Keratinocyte (primary cell): ENCODE measurements around the gene KRT4. TPM values are rescaled to one million over a fixed set of nuclear protein-coding genes. Genes with fewer than 3 reads are reported as not detected.

Source experiments
- DNase-seq: peaks from one replicate; pipeline ENCODE4 v3.0.0-alpha.2; 2011; ENCODE audit warnings: low read depth, missing footprints, low spot score
- FAIRE-seq: peaks from 2 replicates; lab custom pipeline; 2011; peaks lifted over from hg19 to GRCh38; lab: Jason Lieb, UNC
- H2AFZ ChIP-seq: 2 replicates; pipeline ENCODE4 v1.6.0; 2012; ENCODE audit warnings: low read length, control low read depth, inconsistent platforms; ENCODE audit not compliant: control insufficient read depth
- H3K27ac ChIP-seq: 2 replicates; pipeline ENCODE4 v1.5.1; 2011; ENCODE audit warnings: low read length; ENCODE audit not compliant: control insufficient read depth, insufficient read depth
- H3K27me3 ChIP-seq: 3 replicates; pipeline ENCODE4 v1.6.0; 2011; ENCODE audit warnings: low read length; ENCODE audit not compliant: control insufficient read depth, insufficient read depth; ENCODE audit errors: extremely low read depth
- H3K36me3 ChIP-seq, 2 experiments: 2 replicates in 1 of 2; 3 replicates in 1 of 2; pipeline ENCODE4 v1.5.1; 2011; ENCODE audit warnings: low read length in 2 of 2, mild to moderate bottlenecking in 1 of 2; ENCODE audit not compliant: control insufficient read depth in 2 of 2, insufficient read depth in 2 of 2; ENCODE audit errors: extremely low read depth in 1 of 2
- H3K4me1 ChIP-seq: 3 replicates; pipeline ENCODE4 v1.5.1; 2011; ENCODE audit warnings: low read length; ENCODE audit not compliant: control insufficient read depth, insufficient read depth; ENCODE audit errors: extremely low read depth
- H3K4me2 ChIP-seq: 3 replicates; pipeline ENCODE4 v1.6.0; 2011; ENCODE audit warnings: low read depth, low read length; ENCODE audit not compliant: control insufficient read depth, insufficient read depth; ENCODE audit errors: extremely low read depth
- H3K4me3 ChIP-seq, 3 experiments: fragments of 200-600 bp in 1 of 3; sonication (generic) in 1 of 3; 2 replicates in 2 of 3; 3 replicates in 1 of 3; pipeline ENCODE4 v1.5.1; 2011 to 2016; ENCODE audit warnings: low read length in 3 of 3, mild to moderate bottlenecking in 3 of 3, control low read depth in 2 of 3, inconsistent platforms in 1 of 3, low read depth in 1 of 3, mixed read lengths in 1 of 3, mixed run types in 1 of 3, moderate library complexity in 1 of 3; ENCODE audit not compliant: control insufficient read depth in 2 of 3, insufficient read depth in 2 of 3; ENCODE audit errors: extremely low read depth in 1 of 3
- H3K79me2 ChIP-seq: 2 replicates; pipeline ENCODE4 v1.6.0; 2012; ENCODE audit warnings: low read length; ENCODE audit not compliant: control insufficient read depth, insufficient read depth
- H3K9ac ChIP-seq: 3 replicates; pipeline ENCODE4 v1.6.0; 2011; ENCODE audit warnings: low read length; ENCODE audit not compliant: control insufficient read depth, insufficient read depth; ENCODE audit errors: extremely low read depth
- H3K9me1 ChIP-seq: 3 replicates; pipeline ENCODE4 v1.6.0; 2011; ENCODE audit warnings: low read length; ENCODE audit not compliant: control insufficient read depth, insufficient read depth; ENCODE audit errors: extremely low read depth
- H3K9me3 ChIP-seq: 2 replicates; pipeline ENCODE4 v1.5.1; 2012; ENCODE audit warnings: low read depth, low read length; ENCODE audit not compliant: control insufficient read depth
- H4K20me1 ChIP-seq: 3 replicates; pipeline ENCODE4 v1.6.0; 2011; ENCODE audit warnings: low read length; ENCODE audit not compliant: control insufficient read depth, insufficient read depth; ENCODE audit errors: extremely low read depth
- EZH2 ChIP-seq: IDR thresholded peaks from one replicate; pipeline ENCODE4 v1.6.1; 2012; ENCODE audit warnings: inconsistent platforms, mild to moderate bottlenecking, low read length, moderate library complexity
- dilution Hi-C: fragments of 300-500 bp; cut with MboI; formaldehyde crosslinking; loops from one replicate; pipeline ENCODE4 v1.7.0; 2020; ENCODE audit warnings: low sequenced_read_pairs; ENCODE audit not compliant: extremely low pct_ligation_motif_present
- polyA plus RNA-seq, 5 experiments: library from polyadenylated mRNA; depleted of rRNA in 3 of 5; stranded (reverse) in 3 of 5; stranded (forward) in 1 of 5; unstranded in 1 of 5; fragments of >200 nt; gene quantifications; 1 replicate in 1 of 5; 2 replicates in 3 of 5; 3 replicates in 1 of 5; pipeline versions ENCODE4 v1.2.1 to v1.2.3, GENCODE V29; 2011 to 2012; ENCODE audit warnings: missing spikeins in 2 of 5, low read depth in 1 of 5, low replicate concordance in 1 of 5
- TF ChIP-seq, protein P1 (sequence below), 3 experiments: IDR thresholded peaks in 1 of 3; conservative IDR thresholded peaks in 1 of 3; optimal IDR thresholded peaks in 1 of 3; 2 replicates in 2 of 3; 3 replicates in 1 of 3; pipeline versions ENCODE3 to v1.5.1; 2011; ENCODE audit warnings: low read length in 3 of 3, mild to moderate bottlenecking in 3 of 3, moderate library complexity in 2 of 3, control low read depth in 1 of 3, inconsistent platforms in 1 of 3; ENCODE audit not compliant: insufficient read depth in 2 of 3; ENCODE audit errors: extremely low read depth in 1 of 3

Gene KRT4
- polyA plus RNA-seq, 1 donor (not counting 4 experiments of a cell fraction or from before 2014, with no cell fraction given) = 2.0 TPM

DNA sequence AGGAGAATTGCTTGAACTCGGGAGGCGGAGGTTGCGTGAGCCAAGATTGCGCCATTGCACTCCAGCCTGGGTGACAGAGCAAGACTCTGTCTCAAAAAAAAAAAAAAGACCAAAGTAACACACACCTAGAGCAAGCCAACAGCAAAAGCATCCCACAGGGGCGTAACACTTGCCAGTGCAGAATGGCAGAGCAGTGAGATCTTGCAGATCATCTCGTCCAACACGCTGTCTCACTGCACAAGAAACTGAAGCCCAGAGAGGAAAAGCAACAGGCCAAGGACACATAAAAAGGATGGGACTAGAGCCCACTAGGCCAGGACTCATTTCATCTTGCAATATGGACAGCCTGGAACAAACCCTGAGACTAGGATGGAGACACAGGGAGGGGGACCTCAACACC lies 47.6 kb upstream of the KRT4 start:
- H3K27me3 ChIP-seq = no peaks in the 10 kb centered on the region
- no peak for DNase-seq
- H3K79me2 ChIP-seq = no peaks in the 10 kb centered on the region
- H3K9me3 ChIP-seq = no peaks in the 10 kb centered on the region
- H3K36me3 ChIP-seq = no peaks in the 10 kb centered on the region
- H3K27ac ChIP-seq = no peak overlapping the region
- no peak for TF ChIP-seq EZH2
- TF ChIP-seq, protein P1, sequence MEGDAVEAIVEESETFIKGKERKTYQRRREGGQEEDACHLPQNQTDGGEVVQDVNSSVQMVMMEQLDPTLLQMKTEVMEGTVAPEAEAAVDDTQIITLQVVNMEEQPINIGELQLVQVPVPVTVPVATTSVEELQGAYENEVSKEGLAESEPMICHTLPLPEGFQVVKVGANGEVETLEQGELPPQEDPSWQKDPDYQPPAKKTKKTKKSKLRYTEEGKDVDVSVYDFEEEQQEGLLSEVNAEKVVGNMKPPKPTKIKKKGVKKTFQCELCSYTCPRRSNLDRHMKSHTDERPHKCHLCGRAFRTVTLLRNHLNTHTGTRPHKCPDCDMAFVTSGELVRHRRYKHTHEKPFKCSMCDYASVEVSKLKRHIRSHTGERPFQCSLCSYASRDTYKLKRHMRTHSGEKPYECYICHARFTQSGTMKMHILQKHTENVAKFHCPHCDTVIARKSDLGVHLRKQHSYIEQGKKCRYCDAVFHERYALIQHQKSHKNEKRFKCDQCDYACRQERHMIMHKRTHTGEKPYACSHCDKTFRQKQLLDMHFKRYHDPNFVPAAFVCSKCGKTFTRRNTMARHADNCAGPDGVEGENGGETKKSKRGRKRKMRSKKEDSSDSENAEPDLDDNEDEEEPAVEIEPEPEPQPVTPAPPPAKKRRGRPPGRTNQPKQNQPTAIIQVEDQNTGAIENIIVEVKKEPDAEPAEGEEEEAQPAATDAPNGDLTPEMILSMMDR (optimal IDR thresholded peaks at IDR 0.05 in 1 of 3, IDR thresholded peaks at IDR 0.05 in 1 of 3, conservative IDR thresholded peaks at IDR 0.05 in 1 of 3; ENCODE audit: extremely low read depth in 1 of 3, insufficient read depth in 2 of 3, low read length in 3 of 3) = no peak
- no peak overlapping the region for H3K4me2 ChIP-seq
- FAIRE-seq = no peak
- H3K9ac ChIP-seq = no peak overlapping the region
- H3K9me1 ChIP-seq = no peaks in the 10 kb centered on the region
- dilution Hi-C loops = no loop called here
- no peaks in the 10 kb centered on the region for H4K20me1 ChIP-seq
- no peak overlapping the region for H3K4me3 ChIP-seq
- no peak overlapping the region for H2AFZ ChIP-seq
- peaks cover 54% of the 10 kb centered on the region for H3K4me1 ChIP-seq

DNA sequence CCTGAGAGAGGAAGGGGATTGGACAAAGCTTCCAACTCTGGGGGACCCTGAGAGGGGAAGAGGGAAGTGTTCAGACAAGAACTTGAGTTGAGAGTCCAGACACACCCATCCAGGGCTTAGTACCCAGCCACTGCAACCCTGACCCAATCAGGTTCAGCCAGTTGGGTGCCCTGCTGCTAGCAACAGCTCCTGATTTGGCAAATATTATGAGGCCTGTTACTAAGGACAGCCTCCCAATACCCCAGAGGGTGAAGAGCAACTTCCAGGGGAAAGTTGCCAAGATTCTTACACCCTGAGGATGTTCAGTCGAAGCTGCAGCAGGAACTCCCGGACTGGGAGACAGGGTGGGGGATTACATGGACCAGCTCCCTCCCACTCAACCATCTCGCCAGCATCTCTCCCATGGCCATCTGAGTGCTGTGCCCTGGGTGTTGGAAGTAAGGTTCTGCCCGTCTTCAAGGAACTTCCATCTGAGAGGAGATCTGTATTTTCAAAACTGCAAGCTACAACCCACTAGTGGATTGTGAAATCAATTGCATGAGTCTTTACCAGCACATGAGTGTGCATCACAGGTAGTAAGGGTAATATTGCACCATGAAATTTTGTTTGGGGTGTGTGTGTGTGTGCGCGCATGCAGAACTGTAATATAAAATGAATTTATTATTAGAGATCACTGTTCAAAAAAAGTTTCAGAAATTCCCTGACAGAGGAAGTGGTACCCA lies 46.3 kb upstream of the KRT4 start:
- peak overlapping the region in 2 of 3 experiments; percentile 14 to 16 for H3K4me3 ChIP-seq
- no peak for DNase-seq
- H3K9me3 ChIP-seq = no peaks in the 10 kb centered on the region
- peak overlapping the region; percentile 93 for H3K27ac ChIP-seq
- dilution Hi-C loops = no loop called here
- H3K27me3 ChIP-seq = no peaks in the 10 kb centered on the region
- peak overlapping the region; percentile 64 for H3K4me2 ChIP-seq
- no peaks in the 10 kb centered on the region for H4K20me1 ChIP-seq
- peak overlapping the region; percentile 35 for H2AFZ ChIP-seq
- FAIRE-seq = peak; percentile 99
- no peak for TF ChIP-seq EZH2
- TF ChIP-seq, protein P1 (optimal IDR thresholded peaks at IDR 0.05 in 1 of 3, IDR thresholded peaks at IDR 0.05 in 1 of 3, conservative IDR thresholded peaks at IDR 0.05 in 1 of 3; ENCODE audit: extremely low read depth in 1 of 3, insufficient read depth in 2 of 3, low read length in 3 of 3) = no peak
- H3K9ac ChIP-seq = peak overlapping the region; percentile 66
- H3K36me3 ChIP-seq = no peaks in the 10 kb centered on the region
- no peaks in the 10 kb centered on the region for H3K79me2 ChIP-seq
- peaks cover 50% of the 10 kb centered on the region for H3K4me1 ChIP-seq
- H3K9me1 ChIP-seq = no peaks in the 10 kb centered on the region
